HepG2 (cell line): ENCODE measurements around the gene TM9SF3. TPM values are rescaled to one million over a fixed set of nuclear protein-coding genes. Genes with fewer than 3 reads are reported as not detected.
A peak's percentile ranks its signal among the peaks of the same experiment; 100 is the strongest.

Experiments
- ATAC-seq: fragments of 200-7000 bp; cut with Tn5 transposase; 3 replicates; pipeline ENCODE4 v1.9.1; 2020; ENCODE audit warnings: mild to moderate bottlenecking, moderate library complexity
- BruUV-seq: library from RNA; stranded (reverse); fragments of 400-500 nt; replicated peaks from 2 replicates; lab custom pipeline; 2021; lab: Mats Ljungman, UMichigan
- CTCF ChIA-PET: fragments of 300-600 bp; formaldehyde crosslinking; extraction: SDS; loops from one replicate; lab custom pipeline; 2021; ENCODE audit warnings: low total read pairs, inconsistent platforms, low intra/inter-chr PET ratio; lab: Yijun Ruan, JAX
- POLR2A ChIA-PET: fragments of 350-600 bp; sonication (Branson Sonifier 250); formaldehyde crosslinking; loops from one replicate; lab custom pipeline; 2020; ENCODE audit warnings: antibody characterized with exemption, inconsistent platforms; lab: Yijun Ruan, JAX
- DNase-seq: peaks from one replicate; pipeline ENCODE4 v3.0.0-alpha.2; 2015; ENCODE audit warnings: low spot score
- FAIRE-seq: peaks from 3 replicates; lab custom pipeline; 2011; peaks lifted over from hg19 to GRCh38; lab: Jason Lieb, UNC
- H2AFZ ChIP-seq: one replicate; pipeline ENCODE4 v1.6.1; 2011; ENCODE audit warnings: low read length, inconsistent platforms
- H3K27ac ChIP-seq: fragments of 300-600 bp; 3 replicates; pipeline ENCODE4 v1.8.0; 2011; ENCODE audit warnings: mixed run types, mild to moderate bottlenecking, mixed read lengths, low read length, inconsistent platforms; ENCODE audit not compliant: insufficient read depth; ENCODE audit errors: extremely low read length
- H3K27me3 ChIP-seq, 2 experiments: fragments of 200-600 bp in 1 of 2; 2 replicates in 1 of 2; 3 replicates in 1 of 2; pipeline versions ENCODE4 v1.6.0 to v1.8.0; 2011; ENCODE audit warnings: low read length in 2 of 2, mild to moderate bottlenecking in 2 of 2, moderate library complexity in 2 of 2, inconsistent platforms in 1 of 2; ENCODE audit not compliant: insufficient read depth in 2 of 2, control insufficient read depth in 1 of 2
- H3K36me3 ChIP-seq, 2 experiments: fragments of 200-600 bp in 1 of 2; replicated peaks in 1 of 2; 2 replicates in 1 of 2; 3 replicates in 1 of 2; pipeline versions ENCODE4 v1.5.1 to v1.8.0; 2011; ENCODE audit warnings: low read length in 2 of 2, inconsistent platforms in 1 of 2; ENCODE audit not compliant: insufficient read depth in 2 of 2, control insufficient read depth in 1 of 2
- H3K4me1 ChIP-seq: 2 replicates; pipeline ENCODE4 v1.5.1; 2012; ENCODE audit warnings: low read length, inconsistent platforms; ENCODE audit not compliant: insufficient read depth
- H3K4me2 ChIP-seq: 2 replicates; pipeline ENCODE4 v1.6.0; 2011; ENCODE audit warnings: low read depth, low read length, inconsistent platforms
- H3K4me3 ChIP-seq, 3 experiments: fragments of 200-600 bp in 1 of 3; sonication (generic), shearing (Covaris generic) in 1 of 3; replicated peaks in 1 of 3; 2 replicates each; pipeline ENCODE4 v1.5.1; 2011 to 2016; ENCODE audit warnings: low read length in 3 of 3, inconsistent platforms in 2 of 3, low read depth in 2 of 3, mild to moderate bottlenecking in 2 of 3, control low read depth in 1 of 3, mixed read lengths in 1 of 3; ENCODE audit not compliant: insufficient read depth in 1 of 3
- H3K79me2 ChIP-seq: one replicate; pipeline ENCODE4 v1.6.1; 2011; ENCODE audit warnings: low read length, inconsistent platforms; ENCODE audit not compliant: insufficient read depth
- H3K9ac ChIP-seq: 2 replicates; pipeline ENCODE4 v1.6.0; 2011; ENCODE audit warnings: mild to moderate bottlenecking, low read depth, low read length, inconsistent platforms; ENCODE audit not compliant: insufficient read depth
- H3K9me3 ChIP-seq: 2 replicates; pipeline ENCODE4 v1.5.1; 2012; ENCODE audit warnings: mild to moderate bottlenecking, low read length
- H4K20me1 ChIP-seq: 2 replicates; pipeline ENCODE4 v1.6.0; 2011; ENCODE audit warnings: inconsistent platforms, mild to moderate bottlenecking, low read length, moderate library complexity; ENCODE audit not compliant: insufficient read depth
- GFI1 ChIP-seq: sonication (generic); formaldehyde crosslinking; IDR thresholded peaks from 2 replicates; pipeline ENCODE4 v1.5.0; 2020; ENCODE audit warnings: missing genetic modification reagents, mild to moderate bottlenecking, borderline replicate concordance
- HMG20B ChIP-seq: conservative IDR thresholded peaks from 2 replicates; pipeline ENCODE4 v1.6.1; 2016; ENCODE audit warnings: missing genetic modification reagents, missing compliant biosample characterization
- RARG ChIP-seq: sonication (generic); formaldehyde crosslinking; IDR thresholded peaks from 2 replicates; pipeline ENCODE4 v1.4.0; 2020; ENCODE audit warnings: low read depth, mild to moderate bottlenecking, missing genetic modification reagents
- SSRP1 ChIP-seq: IDR thresholded peaks from 2 replicates; pipeline ENCODE4 v1.6.1; 2016; ENCODE audit warnings: control low read depth
- STAG1 ChIP-seq: sonication (generic); formaldehyde crosslinking; IDR thresholded peaks from 2 replicates; pipeline ENCODE4 v1.4.0; 2020; ENCODE audit warnings: missing genetic modification reagents
- YY1 ChIP-seq: IDR thresholded peaks from 2 replicates; pipeline ENCODE4 v1.6.1; 2011; ENCODE audit warnings: low read length, low read depth, moderate library complexity, mild to moderate bottlenecking; ENCODE audit not compliant: insufficient read depth, insufficient replicate concordance
- ZBTB1 ChIP-seq: sonication (generic); formaldehyde crosslinking; IDR thresholded peaks from 2 replicates; pipeline ENCODE4 v1.4.0; 2020; ENCODE audit warnings: missing genetic modification reagents, borderline replicate concordance
- ZNF12 ChIP-seq: sonication (generic); formaldehyde crosslinking; IDR thresholded peaks from 2 replicates; pipeline ENCODE4 v1.5.0; 2020; ENCODE audit warnings: missing genetic modification reagents
- ZNF496 ChIP-seq: sonication (generic); formaldehyde crosslinking; IDR thresholded peaks from 2 replicates; pipeline ENCODE4 v1.8.1; 2023; ENCODE audit warnings: mild to moderate bottlenecking, moderate library complexity, missing genetic modification reagents; ENCODE audit not compliant: insufficient replicate concordance
- WGBS: methylation state at CpG from one replicate; pipeline ENCODE4 v1.1.6; 2017; ENCODE audit warnings: low lambda C conversion rate; 5-methylcytosine and 5-hydroxymethylcytosine counted together
- in situ Hi-C: cut with HindIII; loops from 2 replicates; pipeline ENCODE4 v1.10.0; 2017; ENCODE audit warnings: low pct_unique_long_range_greater_than_20kb; ENCODE audit not compliant: extremely low pct_ligation_motif_present
- intact Hi-C: fragments of 100-400 bp; cut with micrococcal nuclease; formaldehyde crosslinking; loops from one replicate; pipeline ENCODE4 v1.10.0; 2022; ENCODE audit not compliant: unreplicated experiment
- polyA plus RNA-seq, 8 experiments: library from polyadenylated mRNA; depleted of rRNA in 3 of 8; stranded (reverse) in 7 of 8; unstranded in 1 of 8; fragments of >200 nt; fragmentation: Illumina TruSeq in 4 of 8; extraction: Trizol in 4 of 8; gene quantifications; 2 replicates each; pipeline versions ENCODE4 v1.2.1 to v1.2.3, GENCODE V29; 2011 to 2016; ENCODE audit warnings: low read depth in 4 of 8, missing spikeins in 1 of 8, mixed read lengths in 1 of 8; ENCODE audit not compliant: insufficient read depth in 1 of 8
- total RNA-seq, 5 experiments: library from RNA; depleted of rRNA; stranded (reverse); fragments of >200 nt; fragmentation: Illumina TruSeq; extraction: Trizol; gene quantifications; 2 replicates each; pipeline ENCODE4 v1.2.3, GENCODE V29; 2016; ENCODE audit warnings: low read depth in 1 of 5
- TF ChIP-seq, protein P1 (sequence below): sonication (generic); formaldehyde crosslinking; IDR thresholded peaks from 2 replicates; pipeline ENCODE4 v1.8.0; 2022; ENCODE audit warnings: mild to moderate bottlenecking, missing genetic modification reagents, borderline replicate concordance
- TF ChIP-seq, protein P2 (sequence below): IDR thresholded peaks from 2 replicates; pipeline ENCODE4 v1.6.1; 2012; ENCODE audit warnings: low read length, improper control_type of control experiment
- TF ChIP-seq, protein P3 (sequence below): sonication (generic); formaldehyde crosslinking; IDR thresholded peaks from 2 replicates; pipeline ENCODE4 v1.5.0; 2020; ENCODE audit warnings: mild to moderate bottlenecking, missing genetic modification reagents, moderate library complexity

The TM9SF3 gene
- total and polyA plus RNA-seq, 2 of the 13 experiments (the other 11 are each of a cell fraction or from before 2014, with no cell fraction given), result 43.8 to 120 TPM

DNA sequence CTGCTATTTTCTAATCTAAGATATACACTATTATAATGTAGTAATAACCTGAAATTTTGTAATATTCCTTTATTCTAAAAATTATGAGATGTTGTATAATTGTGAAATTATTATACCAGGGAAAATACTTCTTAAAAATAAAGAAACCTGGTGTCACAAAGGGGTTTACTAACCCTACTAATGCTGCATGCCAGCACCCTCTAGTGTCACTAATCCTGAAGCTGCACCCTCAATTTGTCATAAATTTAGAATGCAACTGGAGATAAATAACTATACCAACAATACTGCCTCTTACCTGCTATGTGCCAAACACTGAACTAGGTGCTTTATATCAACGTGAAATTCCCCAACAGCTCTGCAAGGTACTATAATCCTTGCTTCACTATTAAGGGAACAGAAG, 30.8 kb downstream of the TM9SF3 start:
- no peak for FAIRE-seq
- no TSS peak for BruUV-seq
- POLR2A ChIA-PET, result no interaction called here

GRCh38 chr10:96555330-96555729, 31.5 kb downstream of the TM9SF3 start:
- WGBS, result 99% methylated on average over 3 of the region's 3 CpGs
- no TSS peak for BruUV-seq
- Histone ChIP-seq H3K4me2 (no peak overlapping the region), H3K4me3 (no peak overlapping the region), H2AFZ (no peak overlapping the region), H3K4me1 (no peaks in the 10 kb centered on the region), H3K9ac (no peak overlapping the region), H3K36me3 (peaks cover 14 to 58% of the 10 kb centered on the region in 2 experiments), H3K79me2 (peaks cover 2% of the 10 kb centered on the region), H4K20me1 (no peaks in the 10 kb centered on the region; the same call in 1 of the 2 replicates), H3K27me3 (no peaks in the 10 kb centered on the region), H3K27ac (no peak overlapping the region), H3K9me3 (no peaks in the 10 kb centered on the region)
- ChIA-PET POLR2A (no interaction called here), CTCF (interaction anchor here (1.3 kb wide), 1 partner anchor 159 kb away, joined by 3 read pairs; no protein-coding TSS in a partner anchor)
- in situ Hi-C loops, result no loop called here
- DNase-seq (no peak), FAIRE-seq (no peak), ATAC-seq (no peak)
- intact Hi-C loops, result no loop called here
- TF ChIP-seq, protein P1, sequence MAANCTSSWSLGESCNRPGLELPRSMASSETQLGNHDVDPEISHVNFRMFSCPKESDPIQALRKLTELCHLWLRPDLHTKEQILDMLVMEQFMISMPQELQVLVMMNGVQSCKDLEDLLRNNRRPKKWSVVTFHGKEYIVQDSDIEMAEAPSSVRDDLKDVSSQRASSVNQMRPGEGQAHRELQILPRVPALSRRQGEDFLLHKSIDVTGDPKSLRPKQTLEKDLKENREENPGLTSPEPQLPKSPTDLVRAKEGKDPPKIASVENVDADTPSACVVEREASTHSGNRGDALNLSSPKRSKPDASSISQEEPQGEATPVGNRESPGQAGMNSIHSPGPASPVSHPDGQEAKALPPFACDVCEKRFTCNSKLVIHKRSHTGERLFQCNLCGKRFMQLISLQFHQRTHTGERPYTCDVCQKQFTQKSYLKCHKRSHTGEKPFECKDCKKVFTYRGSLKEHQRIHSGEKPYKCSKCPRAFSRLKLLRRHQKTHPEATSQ (CRISPR knock-in tag), result no peak
- TF ChIP-seq, protein P2, sequence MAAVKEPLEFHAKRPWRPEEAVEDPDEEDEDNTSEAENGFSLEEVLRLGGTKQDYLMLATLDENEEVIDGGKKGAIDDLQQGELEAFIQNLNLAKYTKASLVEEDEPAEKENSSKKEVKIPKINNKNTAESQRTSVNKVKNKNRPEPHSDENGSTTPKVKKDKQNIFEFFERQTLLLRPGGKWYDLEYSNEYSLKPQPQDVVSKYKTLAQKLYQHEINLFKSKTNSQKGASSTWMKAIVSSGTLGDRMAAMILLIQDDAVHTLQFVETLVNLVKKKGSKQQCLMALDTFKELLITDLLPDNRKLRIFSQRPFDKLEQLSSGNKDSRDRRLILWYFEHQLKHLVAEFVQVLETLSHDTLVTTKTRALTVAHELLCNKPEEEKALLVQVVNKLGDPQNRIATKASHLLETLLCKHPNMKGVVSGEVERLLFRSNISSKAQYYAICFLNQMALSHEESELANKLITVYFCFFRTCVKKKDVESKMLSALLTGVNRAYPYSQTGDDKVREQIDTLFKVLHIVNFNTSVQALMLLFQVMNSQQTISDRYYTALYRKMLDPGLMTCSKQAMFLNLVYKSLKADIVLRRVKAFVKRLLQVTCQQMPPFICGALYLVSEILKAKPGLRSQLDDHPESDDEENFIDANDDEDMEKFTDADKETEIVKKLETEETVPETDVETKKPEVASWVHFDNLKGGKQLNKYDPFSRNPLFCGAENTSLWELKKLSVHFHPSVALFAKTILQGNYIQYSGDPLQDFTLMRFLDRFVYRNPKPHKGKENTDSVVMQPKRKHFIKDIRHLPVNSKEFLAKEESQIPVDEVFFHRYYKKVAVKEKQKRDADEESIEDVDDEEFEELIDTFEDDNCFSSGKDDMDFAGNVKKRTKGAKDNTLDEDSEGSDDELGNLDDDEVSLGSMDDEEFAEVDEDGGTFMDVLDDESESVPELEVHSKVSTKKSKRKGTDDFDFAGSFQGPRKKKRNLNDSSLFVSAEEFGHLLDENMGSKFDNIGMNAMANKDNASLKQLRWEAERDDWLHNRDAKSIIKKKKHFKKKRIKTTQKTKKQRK, result no peak
- TF ChIP-seq YY1 (no peak), ZNF496 (no peak), HMG20B (CRISPR knock-in tag) (no peak), RARG (CRISPR knock-in tag) (no peak), SSRP1 (no peak), ZNF12 (CRISPR knock-in tag) (no peak)

More for the DNA sequence above, 30.8 kb downstream of the TM9SF3 start:
- ATAC-seq, result peak; percentile 62
- Histone ChIP-seq H3K27me3 (no peaks in the 10 kb centered on the region), H3K79me2 (peaks cover 2% of the 10 kb centered on the region), H3K9me3 (no peaks in the 10 kb centered on the region), H3K4me1 (no peaks in the 10 kb centered on the region), H4K20me1 (no peaks in the 10 kb centered on the region; the same call in 1 of the 2 replicates), H3K4me3 (no peak overlapping the region), H3K36me3 (peaks cover 16 to 62% of the 10 kb centered on the region in 2 experiments), H3K4me2 (no peak overlapping the region), H2AFZ (no peak overlapping the region), H3K9ac (no peak overlapping the region), H3K27ac (no peak overlapping the region)
- in situ Hi-C loops (no loop called here), intact Hi-C loops (no loop called here)
- WGBS, result 83% methylated on average over 1 of the region's 1 CpG
- TF ChIP-seq, protein P3, sequence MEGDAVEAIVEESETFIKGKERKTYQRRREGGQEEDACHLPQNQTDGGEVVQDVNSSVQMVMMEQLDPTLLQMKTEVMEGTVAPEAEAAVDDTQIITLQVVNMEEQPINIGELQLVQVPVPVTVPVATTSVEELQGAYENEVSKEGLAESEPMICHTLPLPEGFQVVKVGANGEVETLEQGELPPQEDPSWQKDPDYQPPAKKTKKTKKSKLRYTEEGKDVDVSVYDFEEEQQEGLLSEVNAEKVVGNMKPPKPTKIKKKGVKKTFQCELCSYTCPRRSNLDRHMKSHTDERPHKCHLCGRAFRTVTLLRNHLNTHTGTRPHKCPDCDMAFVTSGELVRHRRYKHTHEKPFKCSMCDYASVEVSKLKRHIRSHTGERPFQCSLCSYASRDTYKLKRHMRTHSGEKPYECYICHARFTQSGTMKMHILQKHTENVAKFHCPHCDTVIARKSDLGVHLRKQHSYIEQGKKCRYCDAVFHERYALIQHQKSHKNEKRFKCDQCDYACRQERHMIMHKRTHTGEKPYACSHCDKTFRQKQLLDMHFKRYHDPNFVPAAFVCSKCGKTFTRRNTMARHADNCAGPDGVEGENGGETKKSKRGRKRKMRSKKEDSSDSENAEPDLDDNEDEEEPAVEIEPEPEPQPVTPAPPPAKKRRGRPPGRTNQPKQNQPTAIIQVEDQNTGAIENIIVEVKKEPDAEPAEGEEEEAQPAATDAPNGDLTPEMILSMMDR (CRISPR knock-in tag), result peak; percentile 37
- TF ChIP-seq ZBTB1 (CRISPR knock-in tag) (no peak), GFI1 (CRISPR knock-in tag) (no peak), STAG1 (CRISPR knock-in tag) (peak; percentile 38)
- peak; percentile 7 for DNase-seq
- CTCF ChIA-PET, result interaction anchor here (1.3 kb wide), 1 partner anchor 160 kb away, joined by 3 read pairs; no protein-coding TSS in a partner anchor
